NCI-H1092 treated with DMSO at 0.1 percent for 48 hours (cell line): Measurements from ENCODE around the gene CDR2.
"Not testable (repeated sequence)": the region's sequence is repeated elsewhere in the genome, so short reads cannot be mapped to it uniquely, and the experiment has no call there.

Experiments
- DNase-seq: peaks from one replicate; lab custom pipeline; 2025; lab: John Stamatoyannopoulos, UW

Gene CDR2

DNA sequence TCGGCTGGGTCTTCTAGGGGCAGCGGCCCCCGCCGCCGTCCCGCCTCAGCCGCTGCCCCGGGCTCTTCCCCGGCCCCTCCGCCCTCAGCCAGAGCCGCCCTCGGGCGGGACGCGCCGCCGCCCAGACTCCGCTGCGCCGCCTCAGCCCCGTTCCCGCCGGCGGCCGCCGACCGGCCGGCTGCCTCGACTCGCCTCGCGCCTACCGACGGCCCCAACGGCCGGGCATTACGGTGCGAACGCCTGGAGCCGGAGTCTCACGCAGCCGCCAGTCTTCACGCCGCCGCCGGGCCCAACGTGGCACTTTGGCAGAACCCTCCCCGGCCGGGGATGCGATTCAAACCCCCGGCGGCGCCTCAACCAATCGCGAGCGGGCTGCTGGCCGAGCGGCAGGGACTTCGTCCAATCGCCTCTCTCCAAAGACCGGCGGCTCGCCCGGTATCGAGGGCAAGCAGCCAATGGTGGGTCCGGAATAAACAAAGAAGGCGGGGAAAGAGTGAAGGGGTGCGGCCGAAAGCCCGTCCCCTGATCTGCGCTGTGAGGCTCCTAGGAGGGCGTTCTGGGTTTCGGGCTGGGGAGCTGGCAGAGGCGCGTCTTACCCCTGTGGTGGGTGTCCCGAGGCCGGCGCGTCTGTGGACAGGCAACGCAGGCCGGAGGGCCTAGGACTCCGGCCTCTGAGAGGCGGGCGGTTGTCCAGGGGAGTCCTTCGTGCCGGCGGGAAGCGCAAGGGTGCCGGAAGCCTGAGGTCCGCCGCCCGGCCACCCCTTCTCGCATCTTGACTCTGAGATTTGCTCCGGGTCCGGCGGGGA, at the start of gene CDR2:
TSS of gene CDR2 (minus strand) at position 309 of the 806 bp plus-strand sequence. CDS start 310 bp downstream, outside the sequence.
- peak; percentile 97 for DNase-seq

DNA sequence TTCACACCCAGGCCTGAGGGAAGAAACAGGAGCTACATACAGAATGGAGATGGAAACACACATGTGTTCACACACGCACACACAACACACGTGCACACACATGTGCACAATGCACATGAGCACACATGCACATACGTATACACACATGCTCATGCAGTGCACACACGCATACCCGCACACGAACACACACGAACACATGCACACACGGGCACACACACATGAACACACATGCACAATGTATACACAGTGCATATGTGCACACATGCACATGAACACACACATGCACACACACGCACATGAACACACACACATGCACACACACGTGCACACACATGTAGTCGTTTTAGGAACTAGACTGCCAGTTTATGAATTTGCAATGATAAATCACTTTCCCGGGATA, 49.3 kb upstream of the CDR2 start:
- DNase-seq: no peak

DNA sequence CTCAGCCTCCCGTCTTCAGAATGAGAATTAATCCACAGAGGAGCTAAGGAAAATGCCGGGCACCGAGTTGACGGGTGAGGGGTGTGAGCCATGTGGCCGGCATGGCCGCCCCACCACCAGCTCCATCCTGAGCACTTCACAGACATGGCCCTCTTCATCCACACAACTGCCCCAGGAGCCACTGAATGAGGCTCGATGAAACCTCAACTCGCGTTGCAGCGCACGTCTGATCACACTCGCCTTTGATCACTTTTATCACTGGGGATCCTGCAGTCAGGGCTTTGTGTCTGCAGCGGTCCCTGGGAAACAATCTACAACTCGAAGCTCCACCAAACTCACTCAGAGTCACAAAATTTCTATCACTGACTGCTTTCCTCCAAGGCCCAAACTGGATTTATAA, 46.7 kb upstream of the CDR2 start:
- DNase-seq: no peak

DNA sequence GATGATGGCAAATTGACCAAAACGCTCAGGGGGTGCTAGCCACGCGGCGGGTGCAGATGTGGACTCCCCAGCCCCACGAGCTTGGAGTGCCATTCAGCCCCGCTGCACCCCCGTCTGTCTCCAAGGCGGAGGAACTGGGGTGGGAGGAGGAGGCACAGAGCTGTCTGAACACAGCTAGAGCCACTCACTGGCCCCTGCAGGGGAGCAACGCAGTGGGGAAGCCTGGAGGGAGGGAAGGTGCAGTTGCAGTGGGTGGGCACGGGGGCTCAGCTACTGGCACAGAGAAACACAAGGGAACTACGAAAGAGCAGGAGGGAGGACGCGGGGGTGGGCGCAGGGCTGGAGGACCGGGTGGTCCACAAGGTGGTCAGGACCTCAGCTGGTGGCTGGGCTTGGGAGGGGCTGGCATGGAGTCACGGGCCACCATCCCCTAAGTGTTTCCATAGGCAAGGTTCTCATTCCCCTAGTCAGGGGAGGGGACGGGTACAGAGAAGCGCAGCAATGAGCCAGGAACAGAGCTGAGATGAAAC, 46.3 kb upstream of the CDR2 start:
- DNase-seq: no peak

DNA sequence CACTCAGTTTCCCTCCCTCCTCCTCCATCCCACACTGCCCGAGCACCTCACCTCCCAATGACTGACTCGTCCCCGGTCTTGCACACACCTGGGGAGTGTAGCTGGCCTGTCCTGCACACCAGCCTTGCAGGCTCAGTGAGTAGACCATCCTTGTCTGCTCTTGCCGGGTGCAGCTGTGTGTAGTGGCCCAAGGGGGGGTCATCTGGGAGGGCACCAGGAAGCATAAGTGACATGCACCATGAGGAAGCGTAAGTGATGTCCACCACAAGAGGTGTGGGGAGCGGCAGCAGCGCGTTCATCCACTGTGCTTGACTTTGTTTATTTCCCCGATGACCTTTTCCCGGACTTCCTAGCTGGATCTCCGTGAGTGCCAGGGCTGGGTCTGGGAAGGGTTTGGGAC, 45.5 kb upstream of the CDR2 start:
- no peak for DNase-seq

DNA sequence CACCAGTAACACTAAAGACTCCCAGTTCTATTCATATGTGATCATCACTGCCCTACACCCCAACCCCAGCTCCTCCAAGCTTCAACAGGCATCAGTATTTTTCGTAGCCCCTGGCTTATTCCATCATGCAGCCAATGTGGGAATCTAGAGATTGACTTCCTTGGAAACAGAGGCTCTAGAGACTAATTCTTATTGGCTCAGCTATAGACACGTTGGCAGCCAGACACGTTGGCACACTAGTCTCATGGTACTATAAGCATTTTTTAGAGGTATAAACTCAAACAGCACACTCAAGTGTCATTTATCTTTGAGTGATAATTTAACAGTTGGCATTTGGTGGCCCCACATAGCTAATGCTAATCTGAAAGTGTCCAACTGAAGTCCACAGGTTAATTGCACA, 44.4 kb upstream of the CDR2 start:
- DNase-seq: no peak

DNA sequence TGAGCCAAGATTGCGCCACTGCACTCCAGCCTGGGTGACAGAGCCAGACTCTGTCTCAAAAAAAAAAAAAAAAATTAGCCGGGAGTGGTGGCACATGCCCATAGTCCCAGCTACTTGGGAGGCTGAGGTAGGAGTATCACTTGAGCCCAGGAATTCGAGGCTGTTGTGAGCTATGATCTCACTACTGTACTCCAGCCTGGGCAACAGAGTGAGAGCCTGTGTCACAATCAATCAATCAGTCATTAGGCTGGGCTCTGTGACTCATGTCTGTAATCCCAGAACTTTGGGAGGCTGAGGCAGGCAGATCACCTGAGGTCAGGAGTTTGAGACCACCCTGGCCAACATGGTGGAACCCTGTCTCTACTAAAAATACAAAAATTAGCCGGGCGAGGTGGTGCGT, 43.4 kb upstream of the CDR2 start:
- DNase-seq: not testable (repeated sequence)

DNA sequence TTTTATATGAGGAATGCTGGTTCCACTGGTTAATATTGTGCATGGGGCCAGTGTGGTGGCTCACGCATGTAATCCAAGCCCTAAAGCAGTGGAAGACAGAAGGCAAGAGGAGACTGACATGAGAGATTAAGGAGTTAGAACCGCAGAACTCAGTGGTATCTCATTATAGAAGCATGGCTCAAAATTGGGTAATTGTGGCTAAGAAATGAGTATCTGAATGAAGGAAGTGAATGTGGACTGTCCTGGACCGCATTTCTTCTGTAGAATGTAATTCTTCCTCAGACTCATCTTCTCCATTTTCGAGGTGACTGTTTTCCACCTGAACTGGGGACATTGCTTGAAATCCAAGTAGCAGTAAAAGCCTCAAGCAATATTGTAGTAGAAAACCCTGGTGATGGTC, 42.6 kb upstream of the CDR2 start:
- no peak for DNase-seq

DNA sequence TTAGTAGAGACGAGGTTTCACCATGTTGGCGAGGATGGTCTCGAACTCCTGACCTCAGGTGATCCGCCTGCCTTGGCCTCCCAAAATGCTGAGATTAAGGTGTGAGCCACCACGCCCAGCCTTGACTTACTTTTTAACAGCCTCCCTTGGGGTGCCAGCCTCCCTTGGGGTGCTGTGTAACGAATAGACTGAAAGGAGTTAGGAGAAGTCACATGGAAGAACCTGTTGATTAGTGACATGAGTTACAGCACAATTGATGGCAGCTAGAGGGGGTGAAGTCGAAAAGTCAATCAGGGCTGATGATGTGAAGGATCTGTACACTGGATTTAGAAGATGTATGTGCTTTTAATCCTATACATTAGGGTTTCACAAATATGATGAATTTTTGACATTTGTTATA, 39.4 kb upstream of the CDR2 start:
- no peak for DNase-seq

DNA sequence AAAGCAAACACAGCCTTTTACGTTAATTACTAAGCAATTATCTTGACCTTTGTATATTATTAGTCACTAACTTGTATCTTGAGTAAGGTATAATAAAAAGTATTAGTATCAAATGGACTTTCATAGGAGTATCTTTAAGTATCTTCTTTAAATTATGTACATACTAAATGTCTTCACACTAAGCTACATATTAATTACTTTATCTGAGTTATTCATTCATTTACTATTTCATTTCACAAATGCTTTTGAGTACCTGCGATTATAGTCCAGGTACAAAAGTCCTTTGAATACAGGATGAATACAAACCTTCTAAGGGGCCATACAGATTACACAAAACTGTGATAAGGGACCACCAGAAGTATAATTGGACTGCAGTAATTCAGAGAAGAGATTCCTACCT, 33.1 kb upstream of the CDR2 start:
- no peak for DNase-seq

DNA sequence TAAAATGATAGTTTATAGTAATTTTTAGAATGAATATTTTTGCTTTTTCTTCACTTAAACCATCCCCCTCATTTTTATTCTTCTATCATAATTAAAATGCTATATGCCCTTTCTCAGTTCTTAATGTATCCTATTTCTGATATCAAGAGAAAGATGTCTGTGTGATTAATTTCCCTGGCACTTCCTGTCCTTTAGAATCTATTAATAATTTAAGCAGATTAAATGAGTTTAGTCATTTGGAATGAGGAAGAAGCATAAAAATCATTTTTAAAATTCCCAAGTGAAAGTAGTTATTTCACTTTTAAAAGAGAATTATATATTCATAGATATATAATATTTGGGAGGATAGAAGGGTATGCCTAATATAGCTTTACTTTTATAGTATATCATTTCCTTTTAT, 27.8 kb upstream of the CDR2 start:
- no peak for DNase-seq

DNA sequence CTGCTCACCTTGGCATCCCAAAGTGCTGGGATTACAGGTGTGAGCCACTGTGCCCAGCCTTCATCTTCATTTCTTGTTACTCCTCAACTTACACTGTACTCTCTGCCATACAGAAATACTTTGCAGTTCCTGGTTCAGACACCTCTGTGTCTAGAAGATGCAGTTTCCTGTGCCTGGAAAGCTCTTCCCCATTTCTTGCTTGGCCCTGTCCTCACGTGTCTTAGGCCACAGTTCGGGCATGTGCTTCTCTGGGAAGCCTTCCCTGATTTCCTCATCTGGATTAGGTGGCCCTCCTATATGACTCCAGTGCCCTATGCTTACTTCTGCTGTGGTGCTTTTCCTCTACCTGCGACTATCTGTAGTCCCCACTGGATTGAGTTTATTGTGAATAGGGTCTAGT, 26.5 kb upstream of the CDR2 start:
- DNase-seq: no peak

DNA sequence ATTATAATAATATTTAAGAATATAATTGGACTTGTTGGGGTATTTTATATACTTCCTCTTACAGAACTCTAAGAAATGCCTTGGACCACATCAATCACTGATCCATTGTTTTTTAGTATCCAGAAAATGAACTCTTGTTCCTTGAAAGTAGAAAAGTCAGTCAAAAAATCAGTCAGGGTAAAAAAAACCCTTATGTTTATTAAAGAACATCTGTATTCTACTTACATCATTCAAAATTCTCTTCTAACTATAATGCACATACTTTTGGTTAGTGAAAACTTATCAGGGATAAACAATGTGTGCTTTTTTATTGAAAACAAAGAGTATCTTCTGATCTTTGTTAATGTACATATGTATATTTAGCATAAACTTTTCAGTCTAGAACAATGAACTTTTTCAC, 23.5 kb upstream of the CDR2 start:
- DNase-seq: no peak

DNA sequence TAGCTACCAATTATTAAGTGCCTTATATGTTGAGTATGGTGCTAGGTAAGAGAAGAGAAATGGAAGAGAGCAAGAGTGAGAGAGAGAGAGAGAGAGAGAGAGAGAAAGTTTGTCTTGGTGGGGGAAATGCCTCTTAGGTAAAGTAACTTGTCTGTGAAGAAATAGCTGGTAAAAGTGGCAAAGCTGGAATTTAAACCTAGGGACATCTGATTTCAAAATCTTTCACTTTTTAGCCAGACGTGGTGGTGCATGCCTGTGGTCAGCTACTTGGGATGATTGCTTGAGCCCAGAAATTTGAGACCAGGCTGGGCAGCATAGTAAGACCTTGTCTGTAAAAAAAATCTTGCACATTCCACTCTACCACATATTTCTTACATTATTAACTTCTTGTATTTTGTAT, 23.0 kb upstream of the CDR2 start:
- DNase-seq: no peak

DNA sequence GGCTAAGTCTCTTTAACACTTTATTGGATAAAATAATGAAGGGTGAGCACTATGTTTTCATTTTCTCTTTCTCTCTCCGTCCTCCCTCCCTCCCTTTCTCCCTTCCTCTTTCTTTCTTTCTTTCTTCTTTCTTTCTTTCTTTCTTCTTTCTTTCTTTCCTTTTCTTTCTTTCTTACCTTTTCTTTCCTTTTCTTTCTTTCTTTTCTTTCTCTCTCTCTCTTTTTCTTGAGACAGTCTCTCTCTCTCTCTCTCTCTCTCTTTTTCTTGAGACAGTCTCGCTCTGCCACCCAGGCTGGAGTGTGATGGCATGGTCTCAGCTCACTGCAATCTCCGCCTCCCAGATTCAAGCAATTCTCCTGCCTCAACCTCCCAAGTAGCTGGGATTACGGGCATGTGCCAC, 21.5 kb upstream of the CDR2 start:
- DNase-seq: no peak

DNA sequence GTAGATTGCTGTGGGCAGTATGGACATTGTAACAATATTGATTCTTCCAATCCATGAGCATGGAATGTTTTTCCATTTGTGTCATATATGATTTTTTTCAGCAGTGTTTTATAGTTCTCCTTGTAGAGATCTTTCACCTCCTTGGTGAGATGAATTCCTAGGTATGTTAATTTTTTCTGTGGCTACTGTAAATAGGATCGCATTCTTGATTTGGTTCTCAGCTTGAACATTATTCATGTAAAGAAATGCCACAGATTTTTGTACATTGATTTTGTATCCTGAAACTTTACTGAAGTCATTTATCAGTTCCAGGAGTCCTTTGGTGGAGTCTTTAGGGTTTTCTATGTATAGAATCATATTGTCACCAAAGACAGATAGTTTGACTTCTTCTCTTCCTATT, 19.7 kb upstream of the CDR2 start:
- DNase-seq: no peak

DNA sequence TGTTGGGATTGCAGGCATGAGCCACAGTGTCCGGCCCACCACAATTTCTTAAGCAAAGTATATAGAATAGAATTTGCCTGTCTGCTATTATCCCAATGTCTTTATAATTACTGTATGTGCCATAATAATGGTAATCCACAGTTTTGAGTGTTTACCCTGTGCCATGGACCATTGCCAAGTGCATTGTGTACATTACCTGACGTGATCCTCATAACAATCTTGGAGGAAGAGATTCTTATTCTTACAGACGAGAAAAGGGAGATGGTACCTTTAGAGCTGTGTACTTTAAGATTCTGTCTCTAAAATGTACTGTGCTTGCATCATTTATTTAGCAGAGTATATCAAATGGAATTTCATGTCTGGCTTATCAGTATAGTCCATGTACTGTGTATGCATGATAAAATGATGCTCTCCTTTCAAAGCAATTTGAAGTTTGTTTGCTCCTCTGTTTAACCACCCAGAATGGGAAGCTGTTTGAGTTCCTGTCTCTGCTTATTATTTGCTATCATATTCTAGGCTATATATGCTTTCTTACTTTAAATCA, 13.8 kb upstream of the CDR2 start:
- no peak for DNase-seq

DNA sequence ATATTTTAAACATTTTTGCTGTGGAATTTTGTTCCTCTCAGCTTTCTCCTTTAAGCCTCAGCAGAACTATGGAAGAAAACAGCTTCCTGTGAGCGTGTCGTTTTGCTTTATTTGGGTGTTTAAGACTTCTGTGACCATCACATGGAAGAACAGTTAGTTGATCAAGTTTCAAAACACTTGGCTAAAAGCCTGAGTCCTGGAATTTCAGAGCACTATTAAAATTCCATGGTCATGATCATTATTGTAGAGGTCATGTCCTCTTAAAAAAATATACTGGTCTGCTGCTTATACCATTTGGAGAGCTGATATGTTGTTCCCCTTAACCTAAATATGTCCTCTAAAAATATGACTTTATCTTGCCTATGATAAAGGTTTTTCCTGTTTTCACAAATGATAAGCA, 12.6 kb upstream of the CDR2 start:
- DNase-seq: no peak

DNA sequence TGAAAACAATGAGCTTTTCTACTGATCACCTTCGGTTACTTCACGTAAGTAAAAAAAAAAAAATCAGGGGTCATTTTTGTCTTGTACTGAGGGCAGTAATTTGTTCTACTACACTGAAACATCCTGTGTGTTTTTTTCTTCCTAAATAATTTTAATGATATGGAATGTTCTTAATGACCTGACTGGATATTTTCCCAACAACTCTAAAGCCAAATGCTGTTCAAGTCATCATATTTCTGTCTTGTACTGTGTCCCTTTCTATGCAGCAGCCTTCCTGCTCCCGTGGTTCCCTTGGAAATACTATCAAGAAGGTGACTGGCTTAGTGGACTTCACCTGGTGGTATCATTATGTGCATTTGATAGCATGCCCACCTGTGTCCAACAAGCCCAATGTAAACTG, 10.8 kb upstream of the CDR2 start:
- no peak for DNase-seq

DNA sequence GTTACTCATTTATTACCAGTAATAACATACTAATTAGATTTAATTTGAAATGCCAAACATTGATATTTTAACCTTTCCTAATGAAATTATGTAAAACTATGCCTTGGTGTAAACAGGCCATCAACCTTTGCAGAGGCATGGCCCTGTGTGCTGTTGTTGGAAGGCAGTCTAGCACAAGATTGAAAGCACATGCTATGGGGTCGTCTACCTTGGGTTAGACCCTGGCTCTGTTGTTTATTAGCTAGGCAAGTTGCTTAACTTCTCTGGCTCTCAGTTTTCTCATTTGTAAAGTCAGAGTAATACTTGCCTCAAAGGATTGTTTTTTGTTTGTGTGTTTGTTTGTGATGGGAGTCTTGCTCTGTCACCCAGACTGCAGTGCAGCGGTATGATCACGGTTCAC, 9.4 kb upstream of the CDR2 start:
- DNase-seq: no peak

DNA sequence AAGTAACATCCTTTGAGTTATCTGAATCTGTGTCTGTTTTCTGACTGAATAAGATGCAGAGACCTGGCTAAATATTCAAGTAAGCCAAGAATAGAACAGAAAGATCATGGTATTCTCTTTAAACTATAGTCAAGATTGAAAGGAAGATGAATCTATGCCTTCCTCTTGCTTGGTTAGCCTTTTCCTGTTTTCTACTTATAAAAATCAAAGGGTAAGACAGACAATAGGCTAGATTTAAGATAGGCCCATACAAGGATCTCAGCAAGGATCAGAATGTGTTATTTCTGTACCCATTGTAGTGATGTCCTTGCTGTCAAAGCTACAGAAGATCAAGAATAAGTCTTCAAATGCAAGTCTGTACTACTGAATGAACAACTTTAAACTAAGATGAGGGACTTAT, 7.0 kb upstream of the CDR2 start:
- no peak for DNase-seq

DNA sequence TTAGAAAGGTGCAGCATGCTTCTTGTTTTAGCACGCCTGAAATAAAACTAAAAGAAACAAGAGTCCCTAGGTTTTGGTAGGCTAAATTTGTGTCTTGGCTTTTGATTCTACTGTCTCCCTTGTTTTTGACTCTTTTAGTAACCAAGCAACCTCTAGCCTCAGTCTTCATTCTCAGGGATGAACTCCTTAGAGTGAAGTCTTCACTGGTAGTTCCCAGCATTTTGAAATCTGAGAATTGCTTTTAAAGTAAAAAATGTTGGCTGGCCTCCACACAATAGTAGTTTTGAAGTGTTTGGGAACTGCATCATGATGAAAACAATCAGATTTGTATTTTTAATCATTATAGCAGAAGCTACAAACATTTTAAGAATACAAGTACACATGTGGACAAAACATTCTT, 6.1 kb upstream of the CDR2 start:
- no peak for DNase-seq

DNA sequence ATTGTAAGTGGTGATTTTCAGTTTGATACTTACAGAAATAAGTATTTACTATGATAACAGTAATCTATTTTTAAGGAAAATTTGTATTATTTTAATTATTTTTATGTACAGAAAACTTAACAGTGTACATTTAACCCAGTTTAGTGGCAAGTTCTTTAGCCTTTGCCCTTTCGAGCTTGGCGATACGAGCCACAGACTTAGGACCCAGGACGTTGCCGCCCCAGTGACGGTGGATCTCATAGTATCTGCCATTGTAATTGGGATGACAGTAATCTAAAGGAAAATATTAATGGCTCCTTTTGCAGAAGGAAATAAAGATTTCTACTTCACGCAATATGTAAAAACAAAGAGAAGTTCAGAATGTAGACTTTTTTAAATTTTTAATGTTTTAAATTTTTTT, 5.2 kb upstream of the CDR2 start:
- DNase-seq: no peak
